Psoas muscle (tissue), 8 donors: ENCODE data around the gene CHST11. TPM values are rescaled to one million over a fixed set of nuclear protein-coding genes. Genes with fewer than 3 reads are reported as not detected.
A peak's percentile ranks its signal among the peaks of the same experiment; 100 is the strongest.

Source experiments
- ATAC-seq, 4 donors: fragments of 200-7000 bp; cut with Tn5 transposase; one replicate each; pipeline ENCODE4 v1.9.1; 2020; ENCODE audit warnings: moderate library complexity in 3 of 4, mild to moderate bottlenecking in 2 of 4
- DNase-seq, 2 donors: peaks; one replicate each; pipeline ENCODE4 v3.0.0-alpha.2; 2020
- H3K27ac ChIP-seq: fragments of 200-600 bp; one replicate; pipeline ENCODE4 v1.8.0; 2022
- H3K27me3 ChIP-seq, 3 donors: fragments of 200-600 bp in 1 of 3; one replicate each; pipeline versions ENCODE4 v1.6.1 to v1.8.0; 2013 to 2022; ENCODE audit warnings: low read length in 2 of 3, mild to moderate bottlenecking in 2 of 3, moderate library complexity in 1 of 3; ENCODE audit not compliant: insufficient read depth in 3 of 3
- H3K36me3 ChIP-seq, 2 donors: fragments of 200-600 bp in 1 of 2; one replicate each; pipeline versions ENCODE4 v1.6.1 to v1.8.0; 2013 to 2022; ENCODE audit warnings: low read depth in 1 of 2, mild to moderate bottlenecking in 1 of 2, moderate library complexity in 1 of 2; ENCODE audit not compliant: insufficient read depth in 1 of 2
- H3K4me1 ChIP-seq: fragments of 200-600 bp; one replicate; pipeline ENCODE4 v1.8.0; 2022
- H3K4me3 ChIP-seq: fragments of 200-600 bp; one replicate; pipeline ENCODE4 v1.8.0; 2022; ENCODE audit warnings: mild to moderate bottlenecking
- H3K9me3 ChIP-seq: fragments of 200-600 bp; one replicate; pipeline ENCODE4 v1.8.0; 2022
- CTCF ChIP-seq: fragments of 200-600 bp; IDR thresholded peaks from one replicate; pipeline ENCODE4 v1.8.0; 2022; ENCODE audit warnings: antibody characterized with exemption
- WGBS, 3 donors: extraction: QIAGEN DNeasy Blood & Tissue Kit; methylation state at CpG; one replicate each; pipeline versions ENCODE4 v1.1.6 to v1.1.7; 2013; 5-methylcytosine and 5-hydroxymethylcytosine counted together
- intact Hi-C, 2 donors: fragments of 100-400 bp; cut with DNase I; formaldehyde crosslinking; loops; one replicate each; pipeline versions ENCODE4 v1.11.0 to v1.14.2; 2022
- polyA plus RNA-seq, 3 donors: library from polyadenylated mRNA; stranded (reverse); fragments of 200-250 nt; gene quantifications; one replicate each; pipeline ENCODE4 v1.2.3, GENCODE V29; 2013
- total RNA-seq, 4 donors: library from RNA; stranded (reverse); fragmentation: NEBNext Ultra II Directional in 2 of 4; extraction: Animal tissue kit (Norgen Biotek cat#: 25700) in 2 of 4; gene quantifications; one replicate each; pipeline versions ENCODE4 v1.2.1 to v1.2.4, GENCODE V29; 2021 to 2023
- donor health status: healthy with polysubstance abuse.
- donor health status: DM: no; HTN: no; CAD: no; lungs with moderate emphysema.
- donor health status: Bipolar disorder and iron deficiency.
- donor health status: healthy.
- donor health status: DM: yes; HTN: yes; CAD: no.
- donor health status: DM: no; HTN: no; CAD: no.
- donor health status: DM: no; HTN: no; CAD: no.
- donor health status: DM: yes; HTN: yes; CAD: no.

The CHST11 gene
- total and polyA plus RNA-seq, 7 donors, result 0.52 to 1.6 (median 1.0) TPM

- 0 to 1% (median 0%) methylated on average over 47 to 71 of the region's 71 CpGs for WGBS, 3 donors
- ATAC-seq, result peak; percentile 24 to 42 (median 31)
- peak; percentile 34 to 57 for DNase-seq
- H3K27ac ChIP-seq, result no peak overlapping the region
- H3K9me3 ChIP-seq, result no peaks in the 10 kb centered on the region
- H3K4me3 ChIP-seq, result peak overlapping the region; percentile 77
- TF ChIP-seq CTCF, result peak; percentile 21
- intact Hi-C loops, result no loop called here
- peaks cover 0 to 20% (median 12%) of the 10 kb centered on the region in 3 donors for H3K27me3 ChIP-seq
- H3K4me1 ChIP-seq, result peaks cover 18% of the 10 kb centered on the region
- no peaks in the 10 kb centered on the region for H3K36me3 ChIP-seq
Measured at GRCh38 chr12:104456950-104457745, 400 bp downstream of the CHST11 start.

- Histone ChIP-seq H3K9me3 (no peaks in the 10 kb centered on the region), H3K4me3 (peak overlapping the region; percentile 77), H3K36me3 (no peaks in the 10 kb centered on the region), H3K27me3 (peaks cover 0 to 20% (median 12%) of the 10 kb centered on the region in 3 donors), H3K27ac (peak overlapping the region; percentile 23), H3K4me1 (peaks cover 18% of the 10 kb centered on the region)
- TF ChIP-seq CTCF, result no peak
- DNase-seq, result peak; percentile 21 to 60
- intact Hi-C loops, result no loop called here
- WGBS, 3 donors, result 1% methylated on average over 66 to 71 of the region's 71 CpGs
- ATAC-seq, result peak in 3 of 4 donors; percentile 28 to 35 (median 34)
Measured at GRCh38 chr12:104457746-104458693, 1.3 kb downstream of the CHST11 start.

- intact Hi-C loops, result no loop called here
- ATAC-seq, result peak in 3 of 4 donors; percentile 34 to 51 (median 43)
- H3K4me1 ChIP-seq, result peaks cover 21% of the 10 kb centered on the region
- no peaks in the 10 kb centered on the region for H3K36me3 ChIP-seq
- TF ChIP-seq CTCF, result no peak
- peaks cover 0 to 20% (median 12%) of the 10 kb centered on the region in 3 donors for H3K27me3 ChIP-seq
- peak overlapping the region; percentile 23 for H3K27ac ChIP-seq
- peak overlapping the region; percentile 77 for H3K4me3 ChIP-seq
- no peaks in the 10 kb centered on the region for H3K9me3 ChIP-seq
- 12 to 18% (median 13%) methylated on average over 21 of the region's 21 CpGs for WGBS, 3 donors
- peak in 1 of 2 donors; percentile 53 for DNase-seq
Measured at GRCh38 chr12:104458694-104459367, 2.1 kb downstream of the CHST11 start.

GRCh38 chr12:104459368-104459909, 2.7 kb downstream of the CHST11 start:
- Histone ChIP-seq H3K27ac (peak overlapping the region; percentile 23), H3K36me3 (no peaks in the 10 kb centered on the region), H3K9me3 (no peaks in the 10 kb centered on the region), H3K4me1 (peaks cover 21% of the 10 kb centered on the region), H3K4me3 (peak overlapping the region; percentile 77), H3K27me3 (peaks cover 0 to 20% (median 12%) of the 10 kb centered on the region in 3 donors)
- 37 to 64% (median 38%) methylated on average over 7 of the region's 7 CpGs for WGBS, 3 donors
- intact Hi-C loops, result no loop called here
- DNase-seq (no peak), ATAC-seq (peak in 1 of 4 donors; percentile 54)
- TF ChIP-seq CTCF, result no peak
